Fibroblast of peridontal ligament (primary cell): ENCODE results near the gene GPR162.
"Not testable (repeated sequence)": the region's sequence is repeated elsewhere in the genome, so short reads cannot be mapped to it uniquely, and the experiment has no call there.

Source experiments
- DNase-seq: peaks from one replicate; pipeline ENCODE4 v3.0.0-alpha.2; 2010; ENCODE audit errors: extremely low read depth

Gene GPR162

GRCh38 chr12:6858799-6859198 lies 37.2 kb downstream of the GPR162 start:
- DNase-seq: no peak

- DNase-seq: no peak
These were observed 38.5 kb downstream of the GPR162 start for GRCh38 chr12:6860116-6860515.

GRCh38 chr12:6860942-6861341 lies 39.3 kb downstream of the GPR162 start:
- no peak for DNase-seq

GRCh38 chr12:6861391-6861790 lies 39.8 kb downstream of the GPR162 start:
- DNase-seq: no peak

GRCh38 chr12:6863033-6863432 lies 41.4 kb downstream of the GPR162 start:
- DNase-seq: no peak

GRCh38 chr12:6863586-6864321 lies 42.1 kb downstream of the GPR162 start:
- DNase-seq: peak; percentile 21

GRCh38 chr12:6865307-6865706 lies 43.7 kb downstream of the GPR162 start:
- DNase-seq: not testable (repeated sequence)

- DNase-seq: no peak
These were observed 44.7 kb downstream of the GPR162 start for GRCh38 chr12:6866163-6866919.

GRCh38 chr12:6866920-6867412 lies 45.3 kb downstream of the GPR162 start:
- DNase-seq: peak; percentile 5

GRCh38 chr12:6867413-6868210 lies 46.0 kb downstream of the GPR162 start, which contains the start of gene TPI1:
TSS of gene TPI1 (plus strand) at chr12:6867531. CDS start at chr12:6867567, 36 bp downstream.
- DNase-seq: peak; percentile 74

GRCh38 chr12:6868211-6869048 lies 46.8 kb downstream of the GPR162 start:
- peak; percentile 25 for DNase-seq

- DNase-seq: peak; percentile 76
These were observed 47.7 kb downstream of the GPR162 start for GRCh38 chr12:6869049-6870021.

GRCh38 chr12:6870304-6870703 lies 48.7 kb downstream of the GPR162 start:
- not testable (repeated sequence) for DNase-seq

- DNase-seq: no peak
These were observed 49.7 kb downstream of the GPR162 start for GRCh38 chr12:6871052-6871957.

GRCh38 chr12:6872073-6873048 lies 50.7 kb downstream of the GPR162 start:
- DNase-seq: peak; percentile 50

GRCh38 chr12:6873094-6874014 lies 51.7 kb downstream of the GPR162 start, which contains the start of gene SPSB2:
TSS of gene SPSB2 (minus strand) at chr12:6873303. CDS start at chr12:6872901, 402 bp downstream.
- peak; percentile 90 for DNase-seq
